HG03103 (cell line): Measurements from ENCODE around the gene LBR.
"Not testable (repeated sequence)": the region's sequence is repeated elsewhere in the genome, so short reads cannot be mapped to it uniquely, and the experiment has no call there.

Experiments used
- ATAC-seq: cut with Tn5 transposase; IDR thresholded peaks from one replicate; pipeline ENCODE4 v1.9.1; 2021; ENCODE audit warnings: low read depth; ENCODE audit not compliant: unreplicated experiment

LBR gene

GRCh38 chr1:225386860-225387259 is 41.0 kb downstream of the LBR start:
- ATAC-seq, result not testable (repeated sequence)

DNA sequence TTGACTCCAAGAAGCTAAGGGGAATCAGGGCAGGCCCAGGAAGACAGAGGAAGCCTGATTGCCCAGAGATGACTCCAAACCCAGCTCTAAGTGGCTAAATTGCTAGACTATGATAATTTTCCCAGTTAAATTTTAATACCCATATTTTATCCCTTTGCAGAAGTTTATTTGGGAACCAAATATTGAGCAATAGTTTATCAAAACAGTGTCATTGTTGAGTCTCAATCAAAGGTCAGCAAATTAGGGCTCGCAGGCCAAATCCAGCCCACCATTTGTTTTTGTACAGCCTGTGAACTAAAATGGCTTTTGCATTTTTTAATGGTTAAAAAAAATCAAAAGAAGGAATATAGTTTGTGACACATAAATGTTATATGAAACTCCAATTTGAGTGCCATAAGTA is 47.1 kb downstream of the LBR start:
- ATAC-seq, result no peak

DNA sequence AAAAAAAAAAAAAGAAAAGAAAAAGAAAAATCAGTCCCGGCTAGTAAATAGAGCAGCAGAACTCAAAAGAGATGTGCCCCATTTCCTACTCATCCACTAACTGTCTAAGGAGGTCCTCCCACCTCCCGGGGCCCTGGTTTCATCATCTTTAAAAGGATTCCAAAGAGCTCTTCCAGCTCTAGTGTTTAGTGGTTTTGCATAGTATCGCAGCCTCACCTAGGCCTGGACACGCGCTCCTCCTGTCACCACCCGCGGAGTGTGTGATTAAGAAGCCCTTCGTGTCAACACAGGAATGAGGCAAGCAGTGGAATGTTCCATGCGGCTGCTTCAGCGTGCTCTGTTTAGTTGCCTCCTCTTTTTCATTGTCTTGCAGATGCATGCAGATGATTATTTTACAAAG is 49.0 kb downstream of the LBR start:
- ATAC-seq, result no peak

DNA sequence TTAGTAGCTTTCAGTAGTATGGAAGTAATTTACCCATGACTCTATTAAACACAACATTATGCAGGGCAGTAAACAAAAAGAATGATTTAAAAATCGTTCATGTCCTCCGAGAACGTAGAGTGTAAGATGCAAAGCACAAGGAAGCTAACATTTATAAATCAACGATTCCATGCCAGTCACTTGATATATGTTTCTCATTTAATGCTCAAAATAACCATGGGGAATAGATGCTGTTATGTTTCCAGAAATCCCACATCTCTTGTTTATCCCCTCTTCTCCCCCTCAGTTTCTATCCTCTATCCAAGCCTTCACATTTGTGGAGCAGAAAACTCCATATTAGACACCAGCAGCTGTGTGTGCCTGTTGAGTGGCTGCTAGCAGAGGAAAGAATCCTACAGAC is 52.8 kb downstream of the LBR start:
- ATAC-seq, result no peak

DNA sequence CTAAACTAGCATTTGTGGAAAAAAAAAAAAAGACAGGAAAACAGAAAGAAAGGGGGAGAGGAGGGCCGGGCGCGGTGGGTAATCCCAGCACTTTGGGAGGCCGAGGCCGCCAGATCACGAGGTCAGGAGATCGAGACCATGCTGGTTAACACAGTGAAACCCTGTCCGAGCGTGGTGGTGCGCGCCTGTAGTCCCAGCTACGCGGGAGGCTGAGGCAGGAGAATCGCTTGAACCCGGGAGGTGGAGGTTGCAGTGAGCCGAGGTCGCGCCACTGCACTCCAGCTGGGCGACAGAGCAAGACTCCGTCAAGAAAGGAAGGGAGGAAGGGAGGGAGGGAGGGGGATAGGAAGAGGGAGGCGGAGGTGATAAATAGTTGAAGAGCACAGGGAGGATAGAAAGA is 54.7 kb downstream of the LBR start:
- no peak for ATAC-seq

- no peak for ATAC-seq
Measured at GRCh38 chr1:225371366-225372010, 56.4 kb downstream of the LBR start.

DNA sequence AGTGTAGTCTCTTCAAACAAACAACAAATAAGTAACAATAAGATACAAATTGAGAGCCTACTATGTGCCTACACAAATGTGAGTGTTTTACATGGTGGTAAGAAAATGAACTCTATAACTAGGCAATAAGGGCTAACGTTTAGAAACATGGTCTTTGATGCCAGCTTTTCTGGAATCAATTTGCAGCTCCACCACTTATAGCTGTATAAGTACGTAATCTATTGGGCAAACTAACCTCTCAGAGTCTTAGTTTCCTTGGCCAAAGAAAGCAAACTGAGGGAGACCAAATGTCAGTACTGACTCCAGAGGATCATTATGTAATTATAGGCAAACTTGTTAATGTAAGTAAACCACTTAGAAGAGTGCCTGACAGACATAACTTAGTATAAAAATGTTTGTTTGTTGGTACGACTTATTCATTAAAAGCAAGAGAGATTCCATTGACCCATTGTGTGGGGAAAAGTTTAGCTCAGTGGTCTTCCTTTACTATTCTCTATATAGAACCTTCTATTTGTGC is 59.7 kb downstream of the LBR start:
- ATAC-seq, result no peak

- ATAC-seq, result no peak
Measured at GRCh38 chr1:225366552-225366951, 61.3 kb downstream of the LBR start.

DNA sequence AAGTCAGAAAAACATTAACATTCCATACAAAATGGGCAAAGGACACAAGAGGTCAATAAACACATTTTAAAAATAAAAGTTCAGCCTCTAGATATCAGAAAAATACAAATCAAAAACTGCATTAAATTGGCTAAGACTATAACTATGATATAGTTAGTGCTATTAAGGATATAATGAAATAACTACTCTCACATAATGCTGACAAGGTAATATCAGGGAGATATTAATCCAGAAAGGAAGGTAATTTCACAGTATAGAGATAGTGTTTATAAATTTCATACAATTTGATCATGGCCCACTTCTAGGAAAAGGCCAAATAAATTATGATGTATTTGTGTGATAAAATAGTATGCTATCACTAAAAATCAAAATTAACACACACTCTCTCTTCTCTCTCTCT is 61.8 kb downstream of the LBR start:
- no peak for ATAC-seq

DNA sequence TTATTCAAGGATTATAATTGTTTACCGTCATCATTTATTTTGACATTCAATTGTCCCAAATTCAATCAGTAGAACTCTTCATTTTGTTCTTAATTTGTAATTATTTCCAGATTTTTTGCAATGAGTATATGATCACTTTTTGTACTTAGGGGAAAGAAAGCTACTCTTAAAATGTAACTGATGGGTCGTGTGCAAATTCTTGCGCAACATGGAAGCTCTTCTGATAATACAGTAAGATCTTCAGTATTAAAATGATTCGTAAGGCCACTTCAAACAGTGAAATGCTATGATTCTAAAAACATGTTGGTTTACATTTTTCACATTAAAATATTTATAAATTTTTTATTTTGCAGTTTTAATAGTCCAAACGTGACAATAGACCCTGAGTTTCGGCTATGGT is 63.4 kb downstream of the LBR start:
- ATAC-seq, result no peak

DNA sequence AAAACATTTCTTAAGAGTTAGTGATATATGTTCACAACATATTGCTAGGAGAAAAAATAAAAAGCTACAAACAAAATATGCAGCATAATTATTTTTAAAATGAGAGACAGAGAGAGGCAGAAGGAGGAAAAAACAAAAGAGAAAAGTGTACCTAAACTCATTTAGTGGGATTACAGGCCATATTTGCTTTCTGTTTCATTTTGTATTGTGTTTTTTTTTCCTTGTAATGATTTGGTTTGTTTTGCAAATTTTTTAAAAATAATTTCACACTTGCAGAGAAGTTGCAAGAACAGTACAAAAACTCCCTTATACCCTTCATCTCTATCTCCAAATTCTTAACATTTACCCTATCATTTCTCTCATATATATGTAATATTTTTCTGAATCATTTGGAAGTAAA is 65.0 kb downstream of the LBR start:
- no peak for ATAC-seq

DNA sequence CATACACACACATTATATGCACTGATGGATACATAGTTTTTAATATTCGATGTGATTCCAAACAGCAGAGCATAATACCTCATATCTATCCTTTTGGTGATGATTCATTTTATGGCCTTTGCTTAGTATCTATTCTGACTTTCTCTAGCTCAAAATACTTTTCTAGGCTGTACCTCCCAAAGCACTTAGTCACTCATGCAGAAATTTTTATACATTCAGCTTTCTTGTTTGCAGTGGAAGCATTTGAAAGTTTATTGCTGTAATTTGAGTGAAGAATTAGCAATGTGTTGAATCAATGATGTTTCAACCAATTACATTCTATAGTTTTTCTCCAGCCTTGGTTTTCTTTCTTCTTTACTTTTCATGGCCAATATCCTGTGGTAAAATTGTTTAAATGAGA is 66.7 kb downstream of the LBR start:
- no peak for ATAC-seq

DNA sequence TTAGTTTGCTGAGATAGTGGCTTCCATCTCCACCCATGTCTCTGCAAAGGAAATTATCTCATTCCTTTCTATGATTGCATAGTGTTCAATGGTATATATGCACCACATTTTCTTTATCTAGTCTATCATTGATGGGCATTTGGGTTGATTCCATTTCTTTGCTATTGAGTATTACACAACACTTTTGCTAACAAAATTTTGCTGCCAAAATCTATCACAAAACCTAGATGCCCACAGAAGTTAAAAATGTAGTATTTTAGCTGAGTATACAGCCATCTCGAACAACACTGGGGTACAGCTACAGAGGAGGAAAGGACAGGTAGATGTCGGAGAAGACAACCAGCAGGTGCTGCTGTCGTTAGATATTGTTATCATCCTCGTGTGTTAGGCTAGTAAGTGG is 67.7 kb downstream of the LBR start:
- ATAC-seq, result no peak

DNA sequence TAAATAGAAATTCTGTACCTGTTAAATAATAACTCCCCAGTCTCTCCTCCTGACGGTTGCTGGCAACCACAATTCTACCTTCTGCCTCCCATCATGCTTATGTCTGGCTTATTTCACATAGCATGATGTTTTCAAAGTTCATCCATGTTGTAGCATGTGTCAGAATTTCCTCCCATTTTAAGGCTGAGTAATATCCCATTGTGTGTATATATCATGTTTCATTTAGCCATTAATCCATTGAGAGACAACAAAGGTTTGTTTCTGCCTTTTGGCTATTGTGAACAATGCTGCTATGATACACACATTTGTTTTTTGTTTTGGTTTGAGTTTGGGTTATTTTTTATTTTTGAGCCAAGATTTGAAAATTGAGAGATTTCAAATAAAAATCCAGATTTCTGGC is 72.0 kb downstream of the LBR start:
- ATAC-seq, result no peak

DNA sequence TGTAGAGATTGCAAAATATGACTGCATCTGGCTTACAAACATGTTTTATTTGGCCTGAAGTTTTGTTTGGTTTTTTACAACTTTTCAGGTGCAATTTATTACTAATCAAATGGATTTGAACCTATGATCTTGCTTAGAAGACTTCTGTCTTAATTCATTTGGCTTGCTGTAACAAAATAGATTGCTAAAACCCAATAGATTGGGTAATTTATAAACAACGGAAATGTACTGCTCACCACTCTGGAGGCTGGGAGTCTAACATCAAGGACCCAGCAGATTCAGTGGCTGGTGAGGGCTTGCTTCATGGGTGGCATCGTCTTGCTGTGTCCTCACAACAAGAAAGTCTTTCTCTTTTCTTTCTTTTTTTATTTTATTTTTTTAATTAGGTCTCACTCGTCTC is 72.9 kb downstream of the LBR start:
- ATAC-seq, result no peak
